OCI-LY3 (cell line): ENCODE data around the gene NOSTRIN.

Experiments
- EZH2phosphoT487 ChIP-seq: fragments of 200-600 bp; shearing (Covaris generic); IDR thresholded peaks from 2 replicates; pipeline ENCODE4 v1.6.1; 2018; ENCODE audit warnings: antibody characterized with exemption, mixed run types, low read depth
- TF ChIP-seq, protein P1 (sequence below): fragments of 200-600, 300-600 bp; sonication (generic); IDR thresholded peaks from 2 replicates; pipeline ENCODE4 v1.5.1; 2014; ENCODE audit warnings: antibody characterized with exemption, low read length, low read depth

DNA sequence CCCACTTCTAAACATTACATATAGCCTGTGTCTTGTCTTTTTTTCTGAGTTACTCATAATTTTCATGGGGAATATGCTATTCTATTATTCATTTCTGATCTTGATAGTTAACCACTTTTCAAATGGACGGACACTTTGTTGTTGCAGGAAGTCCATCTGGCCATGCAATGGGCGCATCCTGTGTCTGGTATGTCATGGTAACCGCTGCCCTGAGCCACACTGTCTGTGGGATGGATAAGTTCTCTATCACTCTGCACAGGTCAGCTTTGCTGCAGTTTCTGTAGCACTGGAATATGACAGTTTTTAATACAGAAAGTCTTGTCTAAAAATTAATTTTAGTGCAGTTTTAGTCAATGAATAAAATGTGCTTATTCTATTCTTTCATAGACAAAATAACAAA lies 101.9 kb downstream of the NOSTRIN start:
- TF ChIP-seq, protein P1, sequence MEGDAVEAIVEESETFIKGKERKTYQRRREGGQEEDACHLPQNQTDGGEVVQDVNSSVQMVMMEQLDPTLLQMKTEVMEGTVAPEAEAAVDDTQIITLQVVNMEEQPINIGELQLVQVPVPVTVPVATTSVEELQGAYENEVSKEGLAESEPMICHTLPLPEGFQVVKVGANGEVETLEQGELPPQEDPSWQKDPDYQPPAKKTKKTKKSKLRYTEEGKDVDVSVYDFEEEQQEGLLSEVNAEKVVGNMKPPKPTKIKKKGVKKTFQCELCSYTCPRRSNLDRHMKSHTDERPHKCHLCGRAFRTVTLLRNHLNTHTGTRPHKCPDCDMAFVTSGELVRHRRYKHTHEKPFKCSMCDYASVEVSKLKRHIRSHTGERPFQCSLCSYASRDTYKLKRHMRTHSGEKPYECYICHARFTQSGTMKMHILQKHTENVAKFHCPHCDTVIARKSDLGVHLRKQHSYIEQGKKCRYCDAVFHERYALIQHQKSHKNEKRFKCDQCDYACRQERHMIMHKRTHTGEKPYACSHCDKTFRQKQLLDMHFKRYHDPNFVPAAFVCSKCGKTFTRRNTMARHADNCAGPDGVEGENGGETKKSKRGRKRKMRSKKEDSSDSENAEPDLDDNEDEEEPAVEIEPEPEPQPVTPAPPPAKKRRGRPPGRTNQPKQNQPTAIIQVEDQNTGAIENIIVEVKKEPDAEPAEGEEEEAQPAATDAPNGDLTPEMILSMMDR = no peak
- TF ChIP-seq EZH2phosphoT487 = no peak
